Measurements from ENCODE around the gene PLA2G4D.

DNA sequence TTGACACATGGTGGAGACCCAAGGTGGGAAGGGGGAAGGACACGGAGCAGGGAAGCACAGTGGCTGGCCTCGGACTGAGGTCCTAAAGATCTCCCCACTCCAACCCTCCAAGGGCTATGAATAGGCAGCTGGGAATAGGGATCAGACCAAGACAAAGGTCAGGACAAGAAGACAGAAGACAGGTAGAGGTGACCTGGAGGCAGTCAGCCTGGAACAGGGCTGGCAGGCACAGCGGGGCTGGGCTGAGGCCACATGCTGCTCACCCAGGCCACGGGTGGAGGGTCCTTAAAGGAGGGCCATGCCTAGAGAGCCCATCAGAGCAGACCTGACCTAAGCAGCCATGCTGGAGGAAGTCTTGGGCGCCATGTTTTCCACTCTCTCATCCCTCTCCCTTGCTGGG is 2.7 kb upstream of the PLA2G4D start:
- TF ChIP-seq, protein P1, sequence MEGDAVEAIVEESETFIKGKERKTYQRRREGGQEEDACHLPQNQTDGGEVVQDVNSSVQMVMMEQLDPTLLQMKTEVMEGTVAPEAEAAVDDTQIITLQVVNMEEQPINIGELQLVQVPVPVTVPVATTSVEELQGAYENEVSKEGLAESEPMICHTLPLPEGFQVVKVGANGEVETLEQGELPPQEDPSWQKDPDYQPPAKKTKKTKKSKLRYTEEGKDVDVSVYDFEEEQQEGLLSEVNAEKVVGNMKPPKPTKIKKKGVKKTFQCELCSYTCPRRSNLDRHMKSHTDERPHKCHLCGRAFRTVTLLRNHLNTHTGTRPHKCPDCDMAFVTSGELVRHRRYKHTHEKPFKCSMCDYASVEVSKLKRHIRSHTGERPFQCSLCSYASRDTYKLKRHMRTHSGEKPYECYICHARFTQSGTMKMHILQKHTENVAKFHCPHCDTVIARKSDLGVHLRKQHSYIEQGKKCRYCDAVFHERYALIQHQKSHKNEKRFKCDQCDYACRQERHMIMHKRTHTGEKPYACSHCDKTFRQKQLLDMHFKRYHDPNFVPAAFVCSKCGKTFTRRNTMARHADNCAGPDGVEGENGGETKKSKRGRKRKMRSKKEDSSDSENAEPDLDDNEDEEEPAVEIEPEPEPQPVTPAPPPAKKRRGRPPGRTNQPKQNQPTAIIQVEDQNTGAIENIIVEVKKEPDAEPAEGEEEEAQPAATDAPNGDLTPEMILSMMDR (IDR thresholded peaks at IDR 0.05), result no peak
- no peak for TF ChIP-seq POLR2A (IDR thresholded peaks at IDR 0.05)
